HepG2 (cell line): Measurements from ENCODE around the gene FAM83C. TPM values are rescaled to one million over a fixed set of nuclear protein-coding genes. Genes with fewer than 3 reads are reported as not detected.

Source experiments
- CREB1 ChIP-seq, 2 experiments: fragments of 450-650 bp in 1 of 2; IDR thresholded peaks; 2 replicates each; pipeline ENCODE4 v1.6.1; 2016 to 2017; ENCODE audit warnings: control low read depth in 1 of 2, mild to moderate bottlenecking in 1 of 2, missing compliant biosample characterization in 1 of 2, missing genetic modification characterization in 1 of 2
- HDAC2 ChIP-seq: sonication (generic); formaldehyde crosslinking; IDR thresholded peaks from 2 replicates; pipeline ENCODE4 v1.4.0; 2020; ENCODE audit warnings: missing genetic modification reagents
- HMGA1 ChIP-seq: sonication (generic); formaldehyde crosslinking; conservative IDR thresholded peaks from 2 replicates; pipeline ENCODE4 v1.4.0; 2020; ENCODE audit warnings: missing genetic modification reagents
- LCORL ChIP-seq, 2 experiments: fragments of 450-650 bp in 1 of 2; sonication (generic) in 1 of 2; formaldehyde crosslinking in 1 of 2; IDR thresholded peaks; 2 replicates each; pipeline versions ENCODE4 v1.5.0 to v1.6.1; 2017 to 2020; ENCODE audit warnings: antibody characterized with exemption in 1 of 2, missing genetic modification reagents in 1 of 2
- NFKB2 ChIP-seq: sonication (generic); formaldehyde crosslinking; IDR thresholded peaks from 2 replicates; pipeline ENCODE4 v1.4.0; 2020; ENCODE audit warnings: missing genetic modification reagents, borderline replicate concordance
- PHF8 ChIP-seq: sonication (generic); formaldehyde crosslinking; IDR thresholded peaks from 2 replicates; pipeline ENCODE4 v1.5.0; 2020; ENCODE audit warnings: missing genetic modification reagents
- RARG ChIP-seq: sonication (generic); formaldehyde crosslinking; IDR thresholded peaks from 2 replicates; pipeline ENCODE4 v1.4.0; 2020; ENCODE audit warnings: low read depth, mild to moderate bottlenecking, missing genetic modification reagents
- RBFOX2 ChIP-seq: fragments of 200-400 bp; formaldehyde crosslinking; IDR thresholded peaks from 2 replicates; pipeline ENCODE4 v1.6.1; 2017; ENCODE audit warnings: low read depth, mild to moderate bottlenecking, low read length
- SP140L ChIP-seq: sonication (generic); formaldehyde crosslinking; IDR thresholded peaks from 2 replicates; pipeline ENCODE4 v1.4.0; 2020; ENCODE audit warnings: missing genetic modification reagents, borderline replicate concordance
- TAF15 ChIP-seq: fragments of 200-400 bp; formaldehyde crosslinking; IDR thresholded peaks from one replicate; pipeline ENCODE4 v1.6.1; 2018; ENCODE audit warnings: mild to moderate bottlenecking, low read depth, low read length; ENCODE audit not compliant: poor library complexity, severe bottlenecking
- TBP ChIP-seq: sonication (generic); formaldehyde crosslinking; IDR thresholded peaks from 2 replicates; pipeline ENCODE4 v1.5.0; 2020; ENCODE audit warnings: missing genetic modification reagents
- TP53 ChIP-seq: sonication (generic); formaldehyde crosslinking; conservative IDR thresholded peaks from 2 replicates; pipeline ENCODE4 v1.4.0; 2020; ENCODE audit warnings: missing genetic modification reagents
- ZFP90 ChIP-seq: sonication (generic); formaldehyde crosslinking; IDR thresholded peaks from 2 replicates; pipeline ENCODE4 v1.8.0; 2022; ENCODE audit warnings: missing genetic modification reagents, mild to moderate bottlenecking, inconsistent platforms, borderline replicate concordance
- ZNF205 ChIP-seq: IDR thresholded peaks from 2 replicates; pipeline ENCODE4 v1.6.1; 2018; ENCODE audit warnings: missing biosample characterization, missing genetic modification reagents
- ZNF263 ChIP-seq: sonication (generic); formaldehyde crosslinking; IDR thresholded peaks from 2 replicates; pipeline ENCODE4 v1.4.0; 2020; ENCODE audit warnings: missing genetic modification reagents
- ZNF460 ChIP-seq: sonication (generic); formaldehyde crosslinking; IDR thresholded peaks from 2 replicates; pipeline ENCODE4 v1.5.1; 2020; ENCODE audit warnings: missing genetic modification reagents, mild to moderate bottlenecking, borderline replicate concordance
- ZNF788 ChIP-seq: sonication (generic); formaldehyde crosslinking; IDR thresholded peaks from 2 replicates; pipeline ENCODE4 v1.5.0; 2020; ENCODE audit warnings: mild to moderate bottlenecking, missing genetic modification reagents, borderline replicate concordance
- polyA plus RNA-seq, 8 experiments: library from polyadenylated mRNA; depleted of rRNA in 3 of 8; stranded (reverse) in 7 of 8; unstranded in 1 of 8; fragments of >200 nt; fragmentation: Illumina TruSeq in 4 of 8; extraction: Trizol in 4 of 8; gene quantifications; 2 replicates each; pipeline versions ENCODE4 v1.2.1 to v1.2.3, GENCODE V29; 2011 to 2016; ENCODE audit warnings: low read depth in 4 of 8, missing spikeins in 1 of 8, mixed read lengths in 1 of 8; ENCODE audit not compliant: insufficient read depth in 1 of 8
- total RNA-seq, 5 experiments: library from RNA; depleted of rRNA; stranded (reverse); fragments of >200 nt; fragmentation: Illumina TruSeq; extraction: Trizol; gene quantifications; 2 replicates each; pipeline ENCODE4 v1.2.3, GENCODE V29; 2016; ENCODE audit warnings: low read depth in 1 of 5
- TF ChIP-seq, protein P1 (sequence below): sonication (generic); formaldehyde crosslinking; IDR thresholded peaks from 2 replicates; pipeline ENCODE4 v1.5.0; 2020; ENCODE audit warnings: mild to moderate bottlenecking, missing genetic modification reagents, moderate library complexity
- TF ChIP-seq, protein P2 (sequence below): sonication (generic); formaldehyde crosslinking; IDR thresholded peaks from 2 replicates; pipeline ENCODE4 v1.8.1; 2023; ENCODE audit warnings: mild to moderate bottlenecking, moderate library complexity, missing genetic modification reagents
- TF ChIP-seq, protein P3 (sequence below): sonication (generic); formaldehyde crosslinking; IDR thresholded peaks from 2 replicates; pipeline ENCODE4 v1.4.0; 2020; ENCODE audit warnings: missing genetic modification reagents
- TF ChIP-seq, protein P4 (sequence below): sonication (generic); formaldehyde crosslinking; conservative IDR thresholded peaks from 2 replicates; pipeline ENCODE4 v1.4.0; 2020; ENCODE audit warnings: mild to moderate bottlenecking, missing genetic modification reagents, moderate library complexity
- TF ChIP-seq, protein P5 (sequence below): sonication (generic); formaldehyde crosslinking; IDR thresholded peaks from 2 replicates; pipeline ENCODE4 v1.5.0; 2020; ENCODE audit warnings: mild to moderate bottlenecking, low read depth, missing genetic modification reagents, borderline replicate concordance

The FAM83C gene
- total and polyA plus RNA-seq, 2 of the 13 experiments (the other 11 are each of a cell fraction or from before 2014, with no cell fraction given), result 0.04 TPM; not detected in 1

DNA sequence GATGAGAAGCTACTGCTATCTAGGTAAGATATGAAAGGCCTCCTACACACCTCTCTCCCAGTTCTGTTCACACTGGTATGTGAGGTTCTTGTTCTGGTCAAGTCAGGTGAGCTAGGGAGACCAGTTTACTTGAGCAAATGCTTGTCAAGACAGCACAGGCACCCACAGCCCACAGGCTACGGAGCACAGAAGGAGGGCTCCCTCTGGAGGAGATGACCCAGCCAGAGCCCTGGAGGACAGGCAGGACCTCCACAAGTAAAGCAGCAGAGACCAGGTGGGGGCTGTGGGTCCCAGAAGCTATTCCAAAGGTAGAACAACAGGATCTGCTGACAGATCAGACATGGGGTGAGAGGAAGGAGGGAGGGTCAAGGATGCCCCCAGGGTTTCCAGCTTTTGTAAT lies 27.5 kb downstream of the FAM83C start (continued):
- no peak; the same call in 1 of the 2 replicates for TF ChIP-seq ZNF788 (CRISPR knock-in tag)
- no peak for TF ChIP-seq ZFP90 (CRISPR knock-in tag)
- TF ChIP-seq PHF8 (CRISPR knock-in tag), result no peak
- no peak for TF ChIP-seq HMGA1 (CRISPR knock-in tag)
- TF ChIP-seq, protein P1, sequence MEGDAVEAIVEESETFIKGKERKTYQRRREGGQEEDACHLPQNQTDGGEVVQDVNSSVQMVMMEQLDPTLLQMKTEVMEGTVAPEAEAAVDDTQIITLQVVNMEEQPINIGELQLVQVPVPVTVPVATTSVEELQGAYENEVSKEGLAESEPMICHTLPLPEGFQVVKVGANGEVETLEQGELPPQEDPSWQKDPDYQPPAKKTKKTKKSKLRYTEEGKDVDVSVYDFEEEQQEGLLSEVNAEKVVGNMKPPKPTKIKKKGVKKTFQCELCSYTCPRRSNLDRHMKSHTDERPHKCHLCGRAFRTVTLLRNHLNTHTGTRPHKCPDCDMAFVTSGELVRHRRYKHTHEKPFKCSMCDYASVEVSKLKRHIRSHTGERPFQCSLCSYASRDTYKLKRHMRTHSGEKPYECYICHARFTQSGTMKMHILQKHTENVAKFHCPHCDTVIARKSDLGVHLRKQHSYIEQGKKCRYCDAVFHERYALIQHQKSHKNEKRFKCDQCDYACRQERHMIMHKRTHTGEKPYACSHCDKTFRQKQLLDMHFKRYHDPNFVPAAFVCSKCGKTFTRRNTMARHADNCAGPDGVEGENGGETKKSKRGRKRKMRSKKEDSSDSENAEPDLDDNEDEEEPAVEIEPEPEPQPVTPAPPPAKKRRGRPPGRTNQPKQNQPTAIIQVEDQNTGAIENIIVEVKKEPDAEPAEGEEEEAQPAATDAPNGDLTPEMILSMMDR (CRISPR knock-in tag), result peak; percentile 82
- TF ChIP-seq, protein P2, sequence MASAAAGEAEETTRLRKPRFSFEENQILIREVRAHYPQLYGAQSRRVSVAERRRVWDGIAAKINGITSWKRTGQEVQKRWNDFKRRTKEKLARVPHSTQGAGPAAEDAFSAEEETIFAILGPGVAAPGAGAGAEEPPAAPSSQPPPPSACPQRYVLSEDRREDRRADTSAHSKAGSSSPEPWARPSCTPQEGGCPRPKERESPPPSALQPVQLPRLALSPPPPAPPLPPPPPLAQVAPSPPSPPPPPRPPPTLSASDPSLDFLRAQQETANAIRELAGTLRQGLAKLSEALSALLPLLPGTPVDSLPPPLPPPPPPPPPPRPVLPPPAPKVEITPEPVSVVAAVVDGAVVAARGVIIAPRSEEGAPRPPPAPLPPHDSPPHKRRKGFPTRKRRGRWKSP (CRISPR knock-in tag), result no peak
- TF ChIP-seq TAF15, result no peak
- no peak for TF ChIP-seq HDAC2 (CRISPR knock-in tag)
- no peak for TF ChIP-seq RARG (CRISPR knock-in tag)
- TF ChIP-seq TBP (CRISPR knock-in tag), result no peak
- no peak for TF ChIP-seq ZNF205
- TF ChIP-seq, protein P3, sequence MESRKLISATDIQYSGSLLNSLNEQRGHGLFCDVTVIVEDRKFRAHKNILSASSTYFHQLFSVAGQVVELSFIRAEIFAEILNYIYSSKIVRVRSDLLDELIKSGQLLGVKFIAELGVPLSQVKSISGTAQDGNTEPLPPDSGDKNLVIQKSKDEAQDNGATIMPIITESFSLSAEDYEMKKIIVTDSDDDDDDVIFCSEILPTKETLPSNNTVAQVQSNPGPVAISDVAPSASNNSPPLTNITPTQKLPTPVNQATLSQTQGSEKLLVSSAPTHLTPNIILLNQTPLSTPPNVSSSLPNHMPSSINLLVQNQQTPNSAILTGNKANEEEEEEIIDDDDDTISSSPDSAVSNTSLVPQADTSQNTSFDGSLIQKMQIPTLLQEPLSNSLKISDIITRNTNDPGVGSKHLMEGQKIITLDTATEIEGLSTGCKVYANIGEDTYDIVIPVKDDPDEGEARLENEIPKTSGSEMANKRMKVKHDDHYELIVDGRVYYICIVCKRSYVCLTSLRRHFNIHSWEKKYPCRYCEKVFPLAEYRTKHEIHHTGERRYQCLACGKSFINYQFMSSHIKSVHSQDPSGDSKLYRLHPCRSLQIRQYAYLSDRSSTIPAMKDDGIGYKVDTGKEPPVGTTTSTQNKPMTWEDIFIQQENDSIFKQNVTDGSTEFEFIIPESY (CRISPR knock-in tag), result no peak
- TF ChIP-seq NFKB2 (CRISPR knock-in tag), result no peak
- TF ChIP-seq ZNF263 (CRISPR knock-in tag), result 0 out of 2 replicates have a peak, but pooled peaks have one; percentile 36
- TF ChIP-seq, protein P4, sequence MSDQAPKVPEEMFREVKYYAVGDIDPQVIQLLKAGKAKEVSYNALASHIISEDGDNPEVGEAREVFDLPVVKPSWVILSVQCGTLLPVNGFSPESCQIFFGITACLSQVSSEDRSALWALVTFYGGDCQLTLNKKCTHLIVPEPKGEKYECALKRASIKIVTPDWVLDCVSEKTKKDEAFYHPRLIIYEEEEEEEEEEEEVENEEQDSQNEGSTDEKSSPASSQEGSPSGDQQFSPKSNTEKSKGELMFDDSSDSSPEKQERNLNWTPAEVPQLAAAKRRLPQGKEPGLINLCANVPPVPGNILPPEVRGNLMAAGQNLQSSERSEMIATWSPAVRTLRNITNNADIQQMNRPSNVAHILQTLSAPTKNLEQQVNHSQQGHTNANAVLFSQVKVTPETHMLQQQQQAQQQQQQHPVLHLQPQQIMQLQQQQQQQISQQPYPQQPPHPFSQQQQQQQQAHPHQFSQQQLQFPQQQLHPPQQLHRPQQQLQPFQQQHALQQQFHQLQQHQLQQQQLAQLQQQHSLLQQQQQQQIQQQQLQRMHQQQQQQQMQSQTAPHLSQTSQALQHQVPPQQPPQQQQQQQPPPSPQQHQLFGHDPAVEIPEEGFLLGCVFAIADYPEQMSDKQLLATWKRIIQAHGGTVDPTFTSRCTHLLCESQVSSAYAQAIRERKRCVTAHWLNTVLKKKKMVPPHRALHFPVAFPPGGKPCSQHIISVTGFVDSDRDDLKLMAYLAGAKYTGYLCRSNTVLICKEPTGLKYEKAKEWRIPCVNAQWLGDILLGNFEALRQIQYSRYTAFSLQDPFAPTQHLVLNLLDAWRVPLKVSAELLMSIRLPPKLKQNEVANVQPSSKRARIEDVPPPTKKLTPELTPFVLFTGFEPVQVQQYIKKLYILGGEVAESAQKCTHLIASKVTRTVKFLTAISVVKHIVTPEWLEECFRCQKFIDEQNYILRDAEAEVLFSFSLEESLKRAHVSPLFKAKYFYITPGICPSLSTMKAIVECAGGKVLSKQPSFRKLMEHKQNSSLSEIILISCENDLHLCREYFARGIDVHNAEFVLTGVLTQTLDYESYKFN (CRISPR knock-in tag), result no peak
- TF ChIP-seq LCORL (IDR thresholded peaks at IDR 0.05), result no peak
- TF ChIP-seq LCORL (CRISPR knock-in tag; IDR thresholded peaks at IDR 0.05), result 0 out of 2 replicates have a peak, but pooled peaks have one; percentile 31
- no peak for TF ChIP-seq CREB1 (IDR thresholded peaks at IDR 0.05)
- no peak for TF ChIP-seq CREB1 (CRISPR knock-in tag; IDR thresholded peaks at IDR 0.05)
- TF ChIP-seq RBFOX2, result no peak
- TF ChIP-seq SP140L, result no peak
- no peak for TF ChIP-seq TP53 (CRISPR knock-in tag)
- no peak for TF ChIP-seq ZNF460
- TF ChIP-seq, protein P5, sequence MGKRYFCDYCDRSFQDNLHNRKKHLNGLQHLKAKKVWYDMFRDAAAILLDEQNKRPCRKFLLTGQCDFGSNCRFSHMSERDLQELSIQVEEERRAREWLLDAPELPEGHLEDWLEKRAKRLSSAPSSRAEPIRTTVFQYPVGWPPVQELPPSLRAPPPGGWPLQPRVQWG (CRISPR knock-in tag), result no peak
